ENCODE data around the gene TOMM7. TPM values are rescaled to one million over a fixed set of nuclear protein-coding genes. Genes with fewer than 3 reads are reported as not detected.

Gene TOMM7
- total RNA-seq, result 650 TPM
- long read RNA-seq, transcript TOMM7-201 (3 exons, 778 nt), result major isoform, 196 of 203 reads
- long read RNA-seq, partial matches to known transcripts, result 4 of 203 reads
- long read RNA-seq, other reads (novel, unspliced or antisense), result 0 of 203 reads

DNA sequence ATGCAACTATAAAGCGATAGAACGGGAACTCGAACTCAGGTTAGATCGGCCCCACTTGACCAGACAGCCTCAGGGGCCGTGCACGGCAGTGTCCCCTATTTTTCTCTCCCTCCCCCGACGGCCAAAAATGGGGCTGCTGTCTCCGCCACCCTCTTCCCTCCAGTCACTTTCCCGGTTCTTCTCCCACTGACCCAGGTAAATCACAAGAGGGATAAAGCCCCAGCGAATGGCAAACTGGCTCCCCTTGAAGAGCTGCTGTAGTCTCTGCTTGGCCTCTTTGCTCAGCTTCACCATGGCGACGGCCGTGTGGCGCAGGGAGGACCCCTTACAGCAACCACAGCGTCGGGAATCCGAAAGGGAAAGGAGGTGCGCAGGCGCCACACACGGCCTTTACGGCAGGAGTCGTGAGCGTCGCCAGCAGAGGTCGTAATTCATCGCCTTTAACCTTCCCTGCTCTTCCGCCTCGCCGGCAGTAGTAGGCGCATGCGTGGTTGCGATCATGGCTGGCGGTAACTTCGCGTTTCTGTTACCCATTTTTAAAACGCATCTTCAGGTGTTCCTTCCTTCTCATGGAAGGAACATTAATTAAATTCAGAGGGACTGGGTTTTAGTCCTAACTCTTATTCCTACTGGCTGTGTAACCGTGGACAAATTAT lies at the start of gene TOMM7:
TOMM7 (minus strand) TSS at position 364 of the 656 bp plus-strand sequence; CDS start at position 294, 70 bp downstream.
- intact Hi-C loops (cut with DNase I), result loop anchor here (2.0 to 5.0 kb wide), 3 partner anchors 32 to 235 kb away; partner anchors contain the start of gene HYCC1

DNA sequence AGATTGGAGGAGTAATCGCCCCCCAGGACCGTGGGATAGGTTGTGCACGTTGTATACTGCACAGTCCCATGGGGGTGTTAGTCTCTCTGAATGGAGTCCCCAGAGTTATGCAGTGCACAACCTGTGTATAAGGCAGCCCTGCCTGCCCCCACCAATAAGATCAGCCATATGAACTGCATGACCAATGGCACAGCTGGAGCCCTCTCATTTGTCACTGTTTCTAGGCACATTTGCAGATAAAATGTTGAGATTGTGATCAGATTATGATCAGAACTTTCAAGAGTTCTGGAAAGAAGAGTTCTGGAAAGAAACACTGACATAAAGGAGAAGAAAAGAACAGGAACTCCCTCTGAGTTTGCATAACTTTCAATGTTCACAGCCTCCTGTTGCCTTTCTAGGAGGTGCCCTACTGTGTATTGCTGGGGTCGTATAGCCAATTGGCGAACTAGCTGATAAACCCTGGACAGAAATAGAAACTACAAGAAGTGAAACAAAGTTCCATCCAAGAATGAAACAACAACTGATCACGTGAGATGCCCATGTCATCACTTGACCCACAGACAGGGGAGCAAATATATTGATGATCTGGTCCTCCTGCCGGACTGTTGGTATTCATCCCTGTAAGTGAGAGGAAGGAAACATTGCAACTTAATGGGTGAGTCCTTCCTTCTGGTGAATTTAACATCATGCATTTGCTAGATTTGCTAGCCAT lies 49.6 kb upstream of the TOMM7 start:
- DNase-seq (ENCODE audit: missing footprints) (no peak), ATAC-seq (no peak)
- intact Hi-C loops (cut with DNase I), result no loop called here

More for the DNA sequence above, at the start of gene TOMM7:
- ATAC-seq, result peak; percentile 98
- peak; percentile 93 for DNase-seq (ENCODE audit: missing footprints)

- DNase-seq (ENCODE audit: missing footprints) (no peak), ATAC-seq (no peak)
- intact Hi-C loops (cut with DNase I), result no loop called here
These were observed 49.0 kb upstream of the TOMM7 start for GRCh38 chr7:22871661-22872060.

DNA sequence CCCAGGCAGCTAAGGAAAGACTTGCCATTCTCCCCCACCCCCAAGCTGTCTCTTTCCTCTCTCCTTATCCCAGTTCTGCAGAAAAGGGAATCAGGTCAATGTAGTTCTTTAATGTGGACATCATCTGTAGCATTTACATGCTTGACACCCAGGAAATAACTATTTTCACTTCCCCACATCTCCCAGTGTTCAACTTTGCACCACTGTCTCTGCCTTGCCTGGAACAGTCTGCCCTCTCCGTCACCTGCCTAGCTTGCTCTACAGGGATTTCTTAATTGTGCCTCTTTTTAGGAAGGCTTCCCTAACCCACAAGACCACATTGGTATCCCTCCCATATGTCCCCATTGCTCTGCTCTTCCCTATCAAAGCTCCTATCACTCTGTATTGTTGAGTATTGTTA lies 45.9 kb upstream of the TOMM7 start:
- DNase-seq (ENCODE audit: missing footprints), result no peak
- no peak for ATAC-seq
- intact Hi-C loops (cut with DNase I), result no loop called here

DNA sequence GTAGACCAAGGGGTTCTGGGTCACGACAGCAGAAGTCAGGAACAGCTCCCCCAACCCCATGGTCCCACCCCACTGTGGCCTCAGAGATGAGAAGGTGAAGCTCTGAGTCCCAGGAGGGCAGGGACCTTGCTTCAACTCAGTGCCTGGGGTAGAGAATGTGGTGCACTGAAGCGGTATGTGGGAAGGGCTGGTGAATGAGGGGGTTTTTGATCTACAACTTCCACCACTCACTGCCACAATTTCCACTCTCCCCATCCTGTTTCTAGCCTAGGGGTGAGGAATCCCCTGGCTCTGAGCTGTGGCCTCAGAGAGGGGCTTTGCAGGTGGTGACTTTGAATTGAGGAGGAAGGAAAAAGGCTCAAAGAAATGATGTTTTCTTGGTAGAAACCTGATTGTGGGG lies 44.9 kb upstream of the TOMM7 start:
- intact Hi-C loops (cut with DNase I), result no loop called here
- no peak for DNase-seq (ENCODE audit: missing footprints)
- no peak for ATAC-seq

DNA sequence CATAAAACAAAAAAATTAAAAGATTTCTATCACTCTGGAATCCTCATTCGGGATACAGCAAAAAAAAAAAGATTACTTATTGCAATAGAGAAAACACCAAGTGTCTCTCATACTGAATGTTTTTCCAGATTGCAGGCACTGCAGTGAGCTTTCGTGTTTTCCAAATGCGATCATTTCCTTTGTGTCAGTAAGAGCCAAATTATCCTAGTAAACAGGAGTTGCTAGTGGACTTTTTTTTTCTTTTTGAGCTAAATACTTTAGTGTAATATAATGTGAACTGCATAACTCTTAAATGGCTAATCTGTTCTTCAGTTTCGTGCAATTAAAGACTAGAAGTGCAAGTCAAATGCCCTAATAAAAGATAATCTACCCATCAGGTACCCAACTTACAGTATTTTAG lies 44.4 kb upstream of the TOMM7 start:
- DNase-seq (ENCODE audit: missing footprints), result no peak
- intact Hi-C loops (cut with DNase I), result no loop called here
- ATAC-seq, result peak; percentile 68

- DNase-seq (ENCODE audit: missing footprints) (no peak), ATAC-seq (no peak)
- intact Hi-C loops (cut with DNase I), result no loop called here
These were observed 42.9 kb upstream of the TOMM7 start for GRCh38 chr7:22865602-22865960.

- intact Hi-C loops (cut with DNase I), result no loop called here
- DNase-seq (ENCODE audit: missing footprints) (no peak), ATAC-seq (peak; percentile 44)
These were observed 42.4 kb upstream of the TOMM7 start for GRCh38 chr7:22864855-22865601.

DNA sequence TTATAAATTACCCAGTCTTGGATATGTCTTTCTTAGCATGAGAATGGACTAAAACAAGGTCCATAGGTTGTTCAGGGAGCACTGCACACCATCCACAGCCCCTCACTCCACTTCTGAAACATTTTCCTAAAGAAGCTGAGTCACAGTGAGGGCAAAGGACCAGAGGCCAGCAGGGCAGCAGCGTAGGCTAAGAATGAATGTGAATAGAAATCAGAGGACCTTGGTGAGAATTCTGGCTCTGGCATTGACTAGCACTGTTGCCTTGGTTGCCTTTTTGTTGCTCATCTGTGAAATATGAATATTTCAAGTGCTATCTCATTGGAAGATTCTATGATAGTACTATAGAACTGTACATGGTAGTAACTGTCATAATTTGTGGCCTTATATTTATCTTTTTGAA lies 41.7 kb upstream of the TOMM7 start:
- intact Hi-C loops (cut with DNase I), result no loop called here
- ATAC-seq, result no peak
- no peak for DNase-seq (ENCODE audit: missing footprints)

GRCh38 chr7:22863156-22863899 lies 40.7 kb upstream of the TOMM7 start:
- no peak for ATAC-seq
- no peak for DNase-seq (ENCODE audit: missing footprints)
- intact Hi-C loops (cut with DNase I), result no loop called here

- intact Hi-C loops (cut with DNase I), result no loop called here
- ATAC-seq (no peak), DNase-seq (ENCODE audit: missing footprints) (no peak)
These were observed 38.9 kb upstream of the TOMM7 start for GRCh38 chr7:22861576-22861975.

DNA sequence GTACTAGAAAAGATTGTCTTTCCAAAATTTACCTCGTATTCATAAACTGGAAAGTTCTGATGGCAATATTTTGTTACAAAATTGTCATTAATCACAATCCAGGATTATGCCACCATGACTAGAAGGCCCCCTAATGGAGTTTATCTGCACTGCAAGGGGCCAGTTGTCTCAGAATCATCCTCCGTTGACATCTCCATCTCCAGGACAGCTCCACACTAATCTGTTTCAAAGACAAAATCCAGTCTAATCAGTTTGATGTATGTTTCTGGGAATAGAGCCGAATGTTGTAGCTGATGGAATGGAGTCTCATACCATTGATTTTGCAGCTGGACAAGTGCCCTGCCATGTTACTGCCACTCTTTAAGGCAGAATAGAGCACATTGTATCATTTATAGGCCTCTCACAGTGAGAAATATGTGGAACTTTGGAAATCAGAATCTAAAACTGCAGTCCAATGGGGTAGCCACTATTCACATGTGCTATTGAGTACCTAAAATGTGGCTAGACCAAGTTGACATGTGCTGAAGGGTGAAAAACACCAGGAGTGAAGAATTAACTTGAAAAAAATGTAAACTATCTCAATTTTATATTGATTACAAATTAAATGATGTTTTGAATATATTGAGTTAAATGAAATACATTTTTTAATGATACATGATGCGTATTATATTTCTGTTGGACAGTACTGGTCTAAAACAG lies 38.3 kb upstream of the TOMM7 start:
- DNase-seq (ENCODE audit: missing footprints), result no peak
- ATAC-seq, result no peak
- intact Hi-C loops (cut with DNase I), result no loop called here

GRCh38 chr7:22860337-22860736 lies 37.7 kb upstream of the TOMM7 start:
- no peak for ATAC-seq
- intact Hi-C loops (cut with DNase I), result no loop called here
- no peak for DNase-seq (ENCODE audit: missing footprints)

- DNase-seq (ENCODE audit: missing footprints) (no peak), ATAC-seq (no peak)
- intact Hi-C loops (cut with DNase I), result loop anchor here (10.0 kb wide), 1 partner anchor 135 kb away; the partner anchor contains the start of gene IL6
These were observed 37.1 kb upstream of the TOMM7 start for GRCh38 chr7:22859641-22860290.

DNA sequence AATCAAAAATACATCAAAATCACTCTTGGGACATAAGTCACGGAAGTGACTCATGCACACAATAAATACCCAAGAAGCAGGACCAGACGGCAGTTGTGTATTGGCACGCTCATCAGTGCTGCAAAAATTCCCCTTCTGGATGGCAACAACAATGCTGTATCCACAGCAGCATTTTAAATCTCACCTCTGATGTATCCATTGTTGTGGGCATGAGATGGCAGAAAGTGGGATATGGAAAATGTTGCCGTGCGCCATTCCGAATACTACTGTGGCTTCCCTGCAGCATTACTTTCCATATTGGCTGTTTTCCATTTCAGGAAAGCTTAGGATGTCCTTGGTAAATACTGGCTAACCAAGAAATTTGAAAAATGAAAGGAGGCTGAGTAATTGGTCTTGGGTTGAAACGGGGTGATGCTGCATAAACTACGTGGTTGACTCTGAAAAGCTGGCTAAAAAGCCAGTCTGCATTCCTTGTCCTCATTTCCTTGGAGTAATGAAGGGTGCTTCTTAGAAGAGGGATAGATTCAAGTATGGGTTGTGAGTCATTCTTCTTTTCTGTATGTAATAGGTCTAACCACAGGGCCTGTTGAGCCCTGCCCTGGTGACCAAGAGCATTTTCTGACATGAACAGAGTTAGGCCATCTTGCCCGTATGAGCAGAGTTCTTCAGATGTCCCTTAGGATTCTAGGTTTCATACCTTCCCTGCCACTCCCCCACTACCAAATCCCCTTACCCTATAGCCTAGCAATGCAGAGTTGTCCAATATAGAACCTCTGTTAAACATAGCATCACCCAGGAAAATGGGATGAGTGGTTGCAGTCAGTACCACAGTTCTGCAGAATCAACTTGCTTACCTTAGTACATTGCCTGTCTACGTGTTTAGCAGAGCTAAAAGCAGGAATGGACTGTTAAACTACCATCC lies 36.3 kb upstream of the TOMM7 start:
- intact Hi-C loops (cut with DNase I), result loop anchor here (10.0 kb wide), 1 partner anchor 134 kb away; the partner anchor contains the start of gene IL6
- DNase-seq (ENCODE audit: missing footprints), result no peak
- ATAC-seq, result no peak

GRCh38 chr7:22858274-22858639 lies 35.6 kb upstream of the TOMM7 start:
- ATAC-seq (no peak), DNase-seq (ENCODE audit: missing footprints) (no peak)
- intact Hi-C loops (cut with DNase I), result loop anchor here (10.0 kb wide), 1 partner anchor 133 kb away; the partner anchor contains the start of gene IL6

- intact Hi-C loops (cut with DNase I), result loop anchor here (10.0 kb wide), 1 partner anchor 132 kb away; the partner anchor contains the start of gene IL6
- no peak for DNase-seq (ENCODE audit: missing footprints)
- no peak for ATAC-seq
These were observed 33.8 kb upstream of the TOMM7 start for GRCh38 chr7:22856416-22856815.
